ENCODE results near the gene WNT10A. TPM values are rescaled to one million over a fixed set of nuclear protein-coding genes. Genes with fewer than 3 reads are reported as not detected.

Gene WNT10A
- total and polyA plus RNA-seq, 2 of the 8 experiments (the other 6 are each of a cell fraction or from before 2014, with no cell fraction given) = 0.05 TPM; not detected in 1

DNA sequence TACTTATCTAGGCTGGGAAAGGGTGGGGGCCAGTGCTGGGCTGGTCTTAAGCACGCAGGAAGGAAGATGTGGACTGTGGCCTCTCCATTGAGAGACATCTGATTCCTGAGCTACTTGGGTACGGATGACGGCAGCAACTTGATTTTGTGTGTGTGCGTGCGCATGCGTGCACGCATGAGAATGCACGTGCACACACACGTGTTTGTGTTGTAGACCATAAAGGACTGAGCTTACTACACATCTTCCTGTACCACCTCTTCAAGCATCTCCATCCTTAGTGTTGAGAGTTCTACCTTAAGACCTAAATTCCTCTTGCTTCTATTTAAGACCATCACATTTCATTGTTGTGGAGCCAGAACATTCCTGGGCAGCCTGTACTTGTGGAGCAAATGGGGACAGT lies 11.6 kb upstream of the WNT10A start:
- Histone ChIP-seq H2AFZ (ENCODE audit: low read length) (no peak overlapping the region), H3K14ac (ENCODE audit: insufficient read length) (no peak overlapping the region), H2BK5ac (ENCODE audit: low read depth, low read length) (no peak overlapping the region), H3K18ac (ENCODE audit: extremely low read depth, low read length) (no peak overlapping the region), H4K5ac (ENCODE audit: insufficient read length, low read depth, low read length) (no peak overlapping the region), H3K9ac (replicated peaks in 1 of 4; ENCODE audit: extremely low read depth in 1 of 4, low read depth in 3 of 4, low read length in 3 of 4) (no peak overlapping the region), H3K79me1 (ENCODE audit: low read depth, low read length) (no peaks in the 10 kb centered on the region), H3K4me3 (ENCODE audit: extremely low read depth in 1 of 4, insufficient read depth in 2 of 4, low read depth in 3 of 4, low read length in 4 of 4) (no peak overlapping the region), H3K36me3 (ENCODE audit: control insufficient read depth in 2 of 4, insufficient read depth in 4 of 4, low read length in 3 of 4) (peaks cover 0 to 12% (median 0%) of the 10 kb centered on the region in 4 experiments; a peak in 1 of 8 replicates), H3K27me3 (replicated peaks in 1 of 4; ENCODE audit: control insufficient read depth in 3 of 4, extremely low read depth in 1 of 4, insufficient read depth in 3 of 4, low read length in 3 of 4) (peaks cover 74 to 95% (median 89%) of the 10 kb centered on the region in 4 experiments), H3K4me2 (ENCODE audit: insufficient read depth in 1 of 2, low read depth in 2 of 2, low read length in 2 of 2) (no peak overlapping the region), H3K23ac (ENCODE audit: insufficient read length) (no peak overlapping the region), H2BK120ac (replicated peaks; ENCODE audit: low read depth, low read length) (no peak overlapping the region), H4K91ac (replicated peaks; ENCODE audit: insufficient read length, low read length) (no peak overlapping the region), H3K56ac (replicated peaks; ENCODE audit: insufficient read length, low read depth, low read length) (no peak overlapping the region), H2AK5ac (ENCODE audit: low read depth, low read length) (no peak overlapping the region), H3K79me2 (ENCODE audit: control insufficient read depth in 1 of 2, insufficient read depth in 2 of 2, low read length in 2 of 2) (no peaks in the 10 kb centered on the region), H2BK12ac (ENCODE audit: low read depth, low read length) (no peak overlapping the region), H2BK20ac (ENCODE audit: low read length) (no peak overlapping the region), H3K27ac (ENCODE audit: low read depth, low read length) (no peak overlapping the region), H3K23me2 (ENCODE audit: low read depth, low read length) (peaks cover 6% of the 10 kb centered on the region; the same call in 1 of the 2 replicates), H4K8ac (ENCODE audit: extremely low read depth, insufficient read depth, low read length) (no peak overlapping the region), H3K4ac (replicated peaks; ENCODE audit: insufficient read length, low read depth, low read length) (no peak overlapping the region), H2BK15ac (ENCODE audit: low read length) (no peak overlapping the region), H4K20me1 (replicated peaks in 1 of 2; ENCODE audit: control insufficient read depth in 1 of 2, insufficient read depth in 2 of 2, low read length in 2 of 2) (peaks cover 18 to 20% of the 10 kb centered on the region in 2 experiments), H3K9me3 (ENCODE audit: insufficient read depth in 2 of 2, low read depth in 1 of 2, low read length in 1 of 2) (no peaks in the 10 kb centered on the region; a peak in 1 of 4 replicates), H3K4me1 (replicated peaks in 1 of 4; ENCODE audit: control insufficient read depth in 3 of 4, insufficient read depth in 4 of 4, low read length in 3 of 4) (peaks cover 0 to 24% (median 12%) of the 10 kb centered on the region in 4 experiments; a peak in 6 of 7 replicates)
- WGBS, 2 experiments (ENCODE audit: extremely low coverage in 1 of 2, insufficient coverage in 1 of 2, insufficient read length in 1 of 2, insufficient replicate concordance in 2 of 2, low coverage in 1 of 2, low lambda C conversion rate in 2 of 2, missing lambda C conversion rate in 1 of 2) = 79% methylated on average over 9 of the region's 9 CpGs; no CpG with 5 or more reads in 1 of the 2 experiments
- no peak for FAIRE-seq
- TF ChIP-seq ATF3 (IDR thresholded peaks at IDR 0.05; ENCODE audit: insufficient read depth, low read depth, low read length) (no peak), KDM5A (IDR thresholded peaks at IDR 0.05; ENCODE audit: low read length) (no peak), NANOG (IDR thresholded peaks at IDR 0.05; ENCODE audit: insufficient read depth, low read depth, low read length, poor library complexity, severe bottlenecking) (no peak), MAFK (IDR thresholded peaks at IDR 0.05; ENCODE audit: low read depth, low read length) (no peak), RNF2 (IDR thresholded peaks at IDR 0.05; ENCODE audit: borderline replicate concordance, low read depth, low read length, missing control alignments, poor library complexity, severe bottlenecking) (no peak), GTF2F1 (IDR thresholded peaks at IDR 0.05; ENCODE audit: borderline replicate concordance, low read depth, low read length) (no peak), RFX5 (IDR thresholded peaks at IDR 0.05; ENCODE audit: borderline replicate concordance, low read depth, low read length) (no peak), TAF1 (IDR thresholded peaks at IDR 0.05; ENCODE audit: low read depth, low read length) (no peak), TBP (IDR thresholded peaks at IDR 0.05; ENCODE audit: low read depth, low read length) (no peak), SIX5 (IDR thresholded peaks at IDR 0.05; ENCODE audit: low read depth, low read length) (no peak), E2F6 (IDR thresholded peaks at IDR 0.05) (no peak)
- CTCF ChIA-PET (ENCODE audit: partially characterized antibody) = interaction anchor here (0.6 to 21.8 kb wide), 15 partner anchors 8 to 1752 kb away, joined by 3 to 783 read pairs (median 5); partner anchors contain the start of gene WNT10A
- no peak for DNase-seq (ENCODE audit: low read depth in 1 of 2, low spot score in 2 of 2)
- POLR2A ChIA-PET (ENCODE audit: partially characterized antibody) = interaction anchor here (1.6 to 1.9 kb wide), 2 partner anchors 10 to 28 kb away, joined by 3 to 4 read pairs; no protein-coding TSS in a partner anchor

Measured in H1 (cell line).